ENCODE measurements around the gene LAMB4.

DNA sequence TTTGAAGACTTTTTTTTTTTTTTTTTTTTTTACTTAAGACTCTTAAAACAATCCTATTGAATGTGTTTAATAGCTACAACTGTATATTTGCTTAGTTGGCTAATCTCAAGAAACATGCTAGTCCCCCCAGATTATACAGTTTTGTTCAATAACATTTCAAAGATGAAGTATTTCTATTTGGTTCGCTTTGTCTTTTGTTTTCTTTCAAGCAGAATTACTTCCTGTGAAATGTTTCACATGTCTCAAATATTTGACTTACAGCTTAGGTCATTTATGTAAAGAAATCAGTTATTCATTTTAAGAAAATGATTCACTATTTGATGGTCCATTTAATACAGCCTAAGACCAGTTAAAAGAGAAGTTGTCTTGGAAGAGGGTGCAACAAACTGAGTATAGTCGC, 114.4 kb downstream of the LAMB4 start:
- TF ChIP-seq CTCF (IDR thresholded peaks at IDR 0.05 in 4 of 5, conservative IDR thresholded peaks at IDR 0.05 in 1 of 5) (no peak), POLR2A (IDR thresholded peaks at IDR 0.05) (no peak)
